Measurements from ENCODE around the gene NCK2. TPM values are rescaled to one million over a fixed set of nuclear protein-coding genes. Genes with fewer than 3 reads are reported as not detected.

The NCK2 gene
- total RNA-seq, 1 experiment from 2014 or later = 75.4 TPM

GRCh38 chr2:105856581-105856980 is 111.9 kb downstream of the NCK2 start:
- ATAC-seq = no peak
- ChIA-PET CTCF (interaction anchor here (0.6 kb wide), 1 partner anchor 706 kb away, joined by 3 read pairs; no protein-coding TSS in a partner anchor), POLR2A (no interaction called here)

More at GRCh38 chr2:105856581-105856980, 111.9 kb downstream of the NCK2 start:
- no peak overlapping the region for H3K27ac Mint-ChIP-seq
- H3K4me1 Mint-ChIP-seq = peaks cover 50% of the 10 kb centered on the region
- DNase-seq (ENCODE audit: low spot score) = no peak
- peaks cover 17% of the 10 kb centered on the region for H3K36me3 Mint-ChIP-seq
- TF ChIP-seq ZBTB43 (CRISPR knock-in tag; IDR thresholded peaks at IDR 0.05) (no peak), PREB (CRISPR knock-in tag; IDR thresholded peaks at IDR 0.05; ENCODE audit: borderline replicate concordance) (no peak), ZMAT4 (CRISPR knock-in tag; IDR thresholded peaks at IDR 0.05) (no peak), ZNF532 (CRISPR knock-in tag; IDR thresholded peaks at IDR 0.05; ENCODE audit: borderline replicate concordance) (no peak), SMAD4 (CRISPR knock-in tag; IDR thresholded peaks at IDR 0.05) (no peak), NR3C1 (CRISPR knock-in tag; conservative IDR thresholded peaks at IDR 0.05; ENCODE audit: low read depth) (no peak), NR1H2 (CRISPR knock-in tag; IDR thresholded peaks at IDR 0.05) (no peak), NFYB (CRISPR knock-in tag; conservative IDR thresholded peaks at IDR 0.05; ENCODE audit: low read depth) (no peak), CREM (CRISPR knock-in tag; IDR thresholded peaks at IDR 0.05) (no peak), HMGA2 (CRISPR knock-in tag; IDR thresholded peaks at IDR 0.05) (no peak), RORB (CRISPR knock-in tag; IDR thresholded peaks at IDR 0.05) (no peak), FOXJ3 (CRISPR knock-in tag; IDR thresholded peaks at IDR 0.05; ENCODE audit: borderline replicate concordance) (no peak), FOXP1 (CRISPR knock-in tag; IDR thresholded peaks at IDR 0.05; ENCODE audit: borderline replicate concordance) (no peak), AR (CRISPR knock-in tag; IDR thresholded peaks at IDR 0.05) (no peak)
- no peak overlapping the region for H3K4me3 Mint-ChIP-seq
- no peaks in the 10 kb centered on the region for H3K27me3 Mint-ChIP-seq (ENCODE audit: low read depth)
- H3K9me3 Mint-ChIP-seq = no peaks in the 10 kb centered on the region

Measured in WTC11 (cell line).